HG03095 (cell line): Measurements from ENCODE around the gene RFPL1.
"Not testable (repeated sequence)": the region's sequence is repeated elsewhere in the genome, so short reads cannot be mapped to it uniquely, and the experiment has no call there.

Experiments used
- ATAC-seq: cut with Tn5 transposase; IDR thresholded peaks from one replicate; pipeline ENCODE4 v1.9.1; 2021; ENCODE audit warnings: moderate library complexity; ENCODE audit not compliant: unreplicated experiment

Gene RFPL1

DNA sequence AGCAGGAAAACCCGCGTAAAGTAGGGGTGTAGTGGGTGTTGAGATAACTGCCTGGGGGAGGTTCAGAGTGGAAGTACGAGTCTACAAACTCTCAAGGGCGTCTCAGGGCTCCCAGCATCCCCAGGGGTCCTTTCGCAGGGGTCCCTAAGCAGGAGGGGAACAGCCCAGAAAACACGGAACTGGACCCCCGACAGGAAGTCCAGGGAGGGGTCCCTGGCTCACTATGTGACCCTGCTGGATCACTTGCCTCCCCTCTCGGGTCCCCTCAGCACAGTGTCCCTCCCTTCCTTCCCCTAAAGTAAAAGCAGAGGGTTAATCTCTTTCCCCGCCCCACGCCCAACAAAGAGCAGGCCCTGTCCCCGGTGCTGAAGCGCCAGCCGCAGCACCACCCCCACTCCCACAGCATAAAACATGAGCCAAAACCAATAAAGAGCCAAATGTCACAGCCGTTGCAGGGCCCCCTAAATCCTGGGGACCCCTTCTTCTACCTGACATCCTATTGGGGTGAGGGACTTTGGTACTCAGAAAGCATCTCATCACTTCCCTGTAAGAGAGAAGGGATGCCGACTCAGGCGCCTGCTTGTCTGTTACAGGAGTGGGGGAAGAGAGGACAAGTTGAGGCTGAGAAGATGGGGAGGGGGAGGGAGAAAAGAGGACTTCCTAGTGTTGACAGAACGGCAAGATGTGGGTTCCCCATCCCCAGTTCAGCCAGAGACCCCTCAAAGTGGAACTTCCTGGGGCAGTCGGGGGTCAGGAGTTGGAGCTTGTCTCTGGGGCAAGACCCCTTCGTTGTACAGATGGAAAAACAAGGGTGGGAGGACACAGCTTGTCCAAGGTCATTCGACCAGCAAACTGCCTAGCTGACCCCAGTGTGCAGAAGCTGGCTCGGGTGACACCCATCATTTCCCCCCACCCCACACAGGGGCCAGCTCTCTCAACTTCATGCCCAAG is 40.2 kb downstream of the RFPL1 start:
- ATAC-seq: no peak

DNA sequence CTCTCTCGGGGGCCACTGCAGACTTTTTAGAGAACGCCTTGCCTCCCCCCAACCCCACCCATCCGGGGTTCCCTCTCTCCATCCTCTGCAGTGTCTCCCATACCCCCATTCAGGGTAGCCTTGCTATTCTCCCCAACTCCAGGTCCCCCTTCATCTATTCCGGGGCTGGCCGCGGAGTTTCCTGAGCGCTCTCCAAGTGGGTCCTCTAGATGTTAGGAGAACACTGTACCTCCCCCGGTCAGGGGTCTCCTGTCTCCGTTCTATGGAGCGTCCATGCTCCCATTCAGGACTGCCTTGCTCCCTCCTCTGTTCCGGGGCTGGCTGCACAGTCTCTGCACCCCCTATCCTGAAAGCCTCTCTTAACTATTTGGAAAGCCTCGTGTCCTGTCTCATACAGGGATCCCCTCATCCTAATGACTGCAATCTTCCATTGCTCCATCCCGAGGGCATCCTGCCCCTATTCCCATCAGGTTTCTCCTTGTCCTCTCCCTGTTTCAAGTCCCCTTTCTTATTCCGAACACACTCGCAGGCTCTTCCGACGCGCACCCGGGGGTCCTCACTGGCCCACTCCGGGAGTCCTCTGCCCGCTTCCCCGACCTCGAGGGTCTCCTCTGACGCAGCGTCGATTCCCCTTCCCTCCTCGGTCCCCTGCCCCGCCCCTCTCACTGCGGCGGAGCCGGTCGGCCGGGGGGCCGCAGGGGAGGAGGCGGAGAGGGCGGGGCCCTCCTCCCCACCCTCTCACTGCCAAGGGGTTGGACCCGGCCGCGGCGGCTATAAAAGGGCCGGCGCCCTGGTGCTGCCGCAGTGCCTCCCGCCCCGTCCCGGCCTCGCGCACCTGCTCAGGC is 41.3 kb downstream of the RFPL1 start, which contains the start of gene NEFH:
Gene NEFH, plus strand, starts transcription at position 802 of the 845 bp plus-strand sequence. CDS start 45 bp downstream, outside the sequence.
- no peak for ATAC-seq

- ATAC-seq: no peak
These were observed 41.8 kb downstream of the RFPL1 start for GRCh38 chr22:29480262-29480511.

DNA sequence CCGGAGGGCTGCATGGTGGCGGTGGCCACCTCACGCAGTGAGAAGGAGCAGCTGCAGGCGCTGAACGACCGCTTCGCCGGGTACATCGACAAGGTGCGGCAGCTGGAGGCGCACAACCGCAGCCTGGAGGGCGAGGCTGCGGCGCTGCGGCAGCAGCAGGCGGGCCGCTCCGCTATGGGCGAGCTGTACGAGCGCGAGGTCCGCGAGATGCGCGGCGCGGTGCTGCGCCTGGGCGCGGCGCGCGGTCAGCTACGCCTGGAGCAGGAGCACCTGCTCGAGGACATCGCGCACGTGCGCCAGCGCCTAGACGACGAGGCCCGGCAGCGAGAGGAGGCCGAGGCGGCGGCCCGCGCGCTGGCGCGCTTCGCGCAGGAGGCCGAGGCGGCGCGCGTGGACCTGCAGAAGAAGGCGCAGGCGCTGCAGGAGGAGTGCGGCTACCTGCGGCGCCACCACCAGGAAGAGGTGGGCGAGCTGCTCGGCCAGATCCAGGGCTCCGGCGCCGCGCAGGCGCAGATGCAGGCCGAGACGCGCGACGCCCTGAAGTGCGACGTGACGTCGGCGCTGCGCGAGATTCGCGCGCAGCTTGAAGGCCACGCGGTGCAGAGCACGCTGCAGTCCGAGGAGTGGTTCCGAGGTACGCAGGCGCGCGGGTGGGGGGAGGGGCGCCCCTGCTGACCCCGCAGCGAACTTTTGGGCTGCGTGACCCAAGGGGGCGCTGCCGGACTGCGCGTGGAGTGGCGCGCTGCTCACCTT is 42.3 kb downstream of the RFPL1 start:
- no peak for ATAC-seq

DNA sequence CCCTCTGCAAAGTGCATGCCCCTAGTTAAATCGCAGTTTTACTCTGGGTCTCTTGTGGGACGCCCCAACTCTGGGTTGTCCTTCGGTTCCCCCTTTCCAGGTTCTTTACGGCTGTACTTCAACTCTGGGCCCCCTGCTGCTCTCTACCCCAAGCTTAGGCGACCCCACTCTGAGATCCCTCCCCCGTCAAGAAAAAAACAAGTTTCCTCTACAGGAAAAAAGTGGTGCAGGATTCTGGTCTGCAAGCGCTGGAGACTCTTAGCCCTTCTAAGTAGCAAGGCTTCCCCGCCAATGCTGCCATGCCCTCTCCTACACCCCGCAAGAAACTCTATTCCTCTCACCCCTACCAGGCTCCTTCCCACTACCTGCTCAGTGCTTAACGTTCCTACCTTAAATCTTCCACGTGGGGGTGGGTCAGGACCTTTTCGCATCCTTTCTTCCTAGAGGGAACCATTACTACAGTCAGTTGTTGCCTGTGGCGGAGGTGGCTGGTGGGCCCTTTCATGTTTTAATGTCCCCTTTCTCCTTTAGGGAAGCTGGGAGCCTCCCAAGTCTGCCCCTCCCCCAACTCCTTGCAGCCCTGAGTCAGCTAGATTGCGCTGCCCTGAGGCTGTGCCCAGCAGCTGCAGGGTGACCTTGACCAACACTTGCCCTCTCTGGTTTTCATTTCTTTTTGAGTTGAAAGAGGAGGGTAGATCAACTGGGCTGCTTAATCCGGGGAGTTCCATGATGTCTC is 43.0 kb downstream of the RFPL1 start:
- ATAC-seq: no peak

GRCh38 chr22:29482253-29482652 is 43.9 kb downstream of the RFPL1 start:
- no peak for ATAC-seq

GRCh38 chr22:29482726-29483125 is 44.3 kb downstream of the RFPL1 start:
- no peak for ATAC-seq

GRCh38 chr22:29483254-29483653 is 44.9 kb downstream of the RFPL1 start:
- ATAC-seq: no peak

DNA sequence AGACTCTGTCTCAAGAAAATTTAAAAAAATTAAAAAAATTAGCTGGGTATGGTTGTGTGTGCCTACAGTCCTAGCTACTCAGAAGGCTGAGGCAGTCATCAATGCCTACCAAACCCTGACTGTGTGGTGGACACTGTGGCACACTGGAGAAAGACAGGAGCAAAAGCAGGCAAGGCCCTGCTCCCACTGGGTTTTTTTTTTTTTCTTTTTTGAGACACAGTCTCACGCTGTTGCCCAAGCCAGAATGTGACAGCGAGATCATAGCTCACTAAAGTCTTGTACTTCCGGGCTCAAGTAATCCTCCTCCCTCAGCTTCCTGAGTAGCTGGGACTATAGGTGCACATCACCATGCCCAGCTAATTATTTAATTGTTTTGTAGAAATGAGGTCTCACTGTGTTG is 46.3 kb downstream of the RFPL1 start:
- no peak for ATAC-seq

DNA sequence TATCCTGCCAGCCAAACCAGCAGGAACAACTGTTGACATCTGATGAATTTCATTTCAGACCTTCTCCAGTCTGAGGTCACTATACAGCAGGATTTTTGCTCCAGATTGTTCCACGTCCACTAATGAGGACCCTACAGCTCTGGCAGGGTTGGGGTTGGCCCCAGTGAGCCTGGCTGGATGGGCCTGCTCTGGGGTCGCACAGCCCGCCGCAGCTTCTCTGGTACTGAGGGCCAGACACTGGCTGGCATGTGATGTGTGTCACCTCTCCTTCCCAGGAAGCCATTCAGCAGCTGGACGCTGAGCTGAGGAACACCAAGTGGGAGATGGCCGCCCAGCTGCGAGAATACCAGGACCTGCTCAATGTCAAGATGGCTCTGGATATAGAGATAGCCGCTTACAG is 47.1 kb downstream of the RFPL1 start:
- no peak for ATAC-seq

- ATAC-seq: no peak
These were observed 49.1 kb downstream of the RFPL1 start for GRCh38 chr22:29487426-29487986.

DNA sequence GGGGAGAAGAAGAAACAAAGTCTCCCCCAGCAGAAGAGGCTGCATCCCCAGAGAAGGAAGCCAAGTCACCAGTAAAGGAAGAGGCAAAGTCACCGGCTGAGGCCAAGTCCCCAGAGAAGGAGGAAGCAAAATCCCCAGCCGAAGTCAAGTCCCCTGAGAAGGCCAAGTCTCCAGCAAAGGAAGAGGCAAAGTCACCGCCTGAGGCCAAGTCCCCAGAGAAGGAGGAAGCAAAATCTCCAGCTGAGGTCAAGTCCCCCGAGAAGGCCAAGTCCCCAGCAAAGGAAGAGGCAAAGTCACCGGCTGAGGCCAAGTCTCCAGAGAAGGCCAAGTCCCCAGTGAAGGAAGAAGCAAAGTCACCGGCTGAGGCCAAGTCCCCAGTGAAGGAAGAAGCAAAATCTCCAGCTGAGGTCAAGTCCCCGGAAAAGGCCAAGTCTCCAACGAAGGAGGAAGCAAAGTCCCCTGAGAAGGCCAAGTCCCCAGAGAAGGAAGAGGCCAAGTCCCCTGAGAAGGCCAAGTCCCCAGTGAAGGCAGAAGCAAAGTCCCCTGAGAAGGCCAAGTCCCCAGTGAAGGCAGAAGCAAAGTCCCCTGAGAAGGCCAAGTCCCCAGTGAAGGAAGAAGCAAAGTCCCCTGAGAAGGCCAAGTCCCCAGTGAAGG is 50.9 kb downstream of the RFPL1 start:
- ATAC-seq: not testable (repeated sequence)

DNA sequence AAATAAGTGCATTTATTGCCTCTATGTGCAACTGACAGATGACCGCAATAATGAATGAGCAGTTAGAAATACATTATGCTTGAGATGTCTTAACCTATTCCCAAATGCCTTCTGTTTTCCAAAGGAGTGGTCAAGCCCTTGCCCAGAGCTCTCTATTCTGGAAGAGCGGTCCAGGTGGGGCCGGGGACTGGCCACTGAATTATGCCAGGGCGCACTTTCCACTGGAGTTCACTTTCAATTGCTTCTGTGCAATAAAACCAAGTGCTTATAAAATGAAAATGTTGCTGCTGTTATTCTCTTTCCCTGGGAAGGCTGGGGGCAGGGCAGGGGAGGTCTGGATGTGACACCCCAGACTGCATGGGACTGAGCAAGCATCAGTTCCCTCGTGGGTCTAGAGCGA is 52.6 kb downstream of the RFPL1 start:
- ATAC-seq: no peak
